ENCODE measurements around the gene ZNF438. TPM values are rescaled to one million over a fixed set of nuclear protein-coding genes. Genes with fewer than 3 reads are reported as not detected.

The ZNF438 gene
- total RNA-seq, 1 donor from 2014 or later, result 1.7 TPM

DNA sequence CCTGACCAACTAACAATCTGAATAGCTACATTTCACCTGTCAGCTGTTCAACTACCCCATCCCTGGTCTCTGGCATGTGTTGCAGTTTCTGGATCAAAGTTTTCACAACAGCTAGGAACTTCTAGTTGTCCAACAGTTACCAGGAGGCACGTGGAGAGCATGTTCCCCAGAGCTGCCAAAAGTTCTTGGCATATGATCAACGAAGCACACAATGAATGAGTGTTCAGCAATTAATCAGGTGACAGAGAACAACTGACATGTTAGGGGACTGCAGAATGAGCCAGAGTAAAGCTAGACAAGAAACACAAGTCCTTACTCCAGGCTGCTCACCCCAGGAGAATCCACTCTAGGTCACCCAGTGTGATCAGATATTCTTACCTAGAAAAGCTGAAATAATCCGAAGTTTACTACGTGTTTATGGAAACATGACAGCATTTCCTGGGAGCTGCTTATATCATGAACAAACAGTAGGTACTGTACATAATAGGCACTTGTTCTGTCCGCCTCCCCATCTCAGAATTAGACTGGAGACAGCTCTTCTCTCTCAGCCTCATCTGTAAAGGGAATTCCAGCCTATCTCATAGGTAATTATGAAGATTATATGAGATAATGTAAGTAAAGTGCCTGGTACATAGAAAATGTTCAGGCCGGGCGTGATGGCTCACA lies 50.6 kb downstream of the ZNF438 start:
- Histone ChIP-seq H3K27ac (peak overlapping the region; percentile 54 to 68), H3K36me3 (no peaks in the 10 kb centered on the region), H3K27me3 (no peaks in the 10 kb centered on the region), H3K9me3 (peaks cover 0 to 5% of the 10 kb centered on the region in 2 donors), H3K4me3 (no peak overlapping the region), H3K4me1 (peaks cover 7 to 34% of the 10 kb centered on the region in 2 donors)
- intact Hi-C loops (cut with DNase I), result loop anchor here (5.0 kb wide), 1 partner anchor 51 kb away; the partner anchor contains the start of gene ZNF438
- DNase-seq (ENCODE audit: low spot score in 2 of 2), result peak; percentile 39 to 87
- TF ChIP-seq, protein P1, sequence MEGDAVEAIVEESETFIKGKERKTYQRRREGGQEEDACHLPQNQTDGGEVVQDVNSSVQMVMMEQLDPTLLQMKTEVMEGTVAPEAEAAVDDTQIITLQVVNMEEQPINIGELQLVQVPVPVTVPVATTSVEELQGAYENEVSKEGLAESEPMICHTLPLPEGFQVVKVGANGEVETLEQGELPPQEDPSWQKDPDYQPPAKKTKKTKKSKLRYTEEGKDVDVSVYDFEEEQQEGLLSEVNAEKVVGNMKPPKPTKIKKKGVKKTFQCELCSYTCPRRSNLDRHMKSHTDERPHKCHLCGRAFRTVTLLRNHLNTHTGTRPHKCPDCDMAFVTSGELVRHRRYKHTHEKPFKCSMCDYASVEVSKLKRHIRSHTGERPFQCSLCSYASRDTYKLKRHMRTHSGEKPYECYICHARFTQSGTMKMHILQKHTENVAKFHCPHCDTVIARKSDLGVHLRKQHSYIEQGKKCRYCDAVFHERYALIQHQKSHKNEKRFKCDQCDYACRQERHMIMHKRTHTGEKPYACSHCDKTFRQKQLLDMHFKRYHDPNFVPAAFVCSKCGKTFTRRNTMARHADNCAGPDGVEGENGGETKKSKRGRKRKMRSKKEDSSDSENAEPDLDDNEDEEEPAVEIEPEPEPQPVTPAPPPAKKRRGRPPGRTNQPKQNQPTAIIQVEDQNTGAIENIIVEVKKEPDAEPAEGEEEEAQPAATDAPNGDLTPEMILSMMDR (IDR thresholded peaks at IDR 0.05), result no peak

GRCh38 chr10:30979956-30980355 lies 51.7 kb downstream of the ZNF438 start:
- Histone ChIP-seq H3K36me3 (no peaks in the 10 kb centered on the region), H3K4me1 (peaks cover 6 to 30% of the 10 kb centered on the region in 2 donors), H3K27ac (peak overlapping the region; percentile 54 to 68), H3K9me3 (peaks cover 0 to 1% of the 10 kb centered on the region in 2 donors), H3K27me3 (no peaks in the 10 kb centered on the region), H3K4me3 (no peak overlapping the region)
- TF ChIP-seq, protein P1 (IDR thresholded peaks at IDR 0.05), result no peak
- no peak for DNase-seq (ENCODE audit: low spot score in 2 of 2)
- intact Hi-C loops (cut with DNase I), result loop anchor here (5.0 kb wide), 2 partner anchors 32 to 52 kb away; partner anchors contain the start of gene ZNF438

- intact Hi-C loops (cut with DNase I), result loop anchor here (5.0 kb wide), 1 partner anchor 33 kb away; no protein-coding TSS in a partner anchor
- Histone ChIP-seq H3K27me3 (no peaks in the 10 kb centered on the region), H3K4me1 (peaks cover 6 to 30% of the 10 kb centered on the region in 2 donors), H3K27ac (no peak overlapping the region), H3K9me3 (no peaks in the 10 kb centered on the region), H3K4me3 (no peak overlapping the region), H3K36me3 (no peaks in the 10 kb centered on the region)
- DNase-seq (ENCODE audit: low spot score in 2 of 2), result no peak
- TF ChIP-seq, protein P1 (IDR thresholded peaks at IDR 0.05), result no peak
Measured at GRCh38 chr10:30978843-30979242, 52.8 kb downstream of the ZNF438 start.

DNA sequence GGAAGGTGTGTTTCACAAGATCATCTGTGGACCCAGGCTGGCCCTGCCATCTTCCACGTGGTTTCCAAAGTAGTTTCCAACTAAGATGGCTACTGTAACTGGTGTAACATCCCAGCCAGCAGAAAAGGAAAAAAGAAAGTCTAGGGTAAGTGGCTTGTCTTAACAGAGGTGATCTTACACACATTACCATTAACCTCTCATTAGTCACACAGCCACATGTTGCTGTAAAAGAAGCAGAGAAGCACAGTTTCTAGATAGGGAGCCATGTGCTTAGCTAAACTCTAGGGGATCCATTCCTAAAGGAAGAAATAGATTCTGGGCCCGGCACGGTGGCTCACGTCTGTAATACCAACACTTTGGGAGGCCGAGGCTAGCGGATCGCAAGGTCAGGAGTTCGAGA lies 54.3 kb downstream of the ZNF438 start:
- no peaks in the 10 kb centered on the region for H3K9me3 ChIP-seq
- H3K36me3 ChIP-seq, result no peaks in the 10 kb centered on the region
- no peaks in the 10 kb centered on the region for H3K27me3 ChIP-seq
- intact Hi-C loops (cut with DNase I), result loop anchor here (5.0 kb wide), 1 partner anchor 35 kb away; no protein-coding TSS in a partner anchor
- DNase-seq (ENCODE audit: low spot score in 2 of 2), result no peak
- H3K4me1 ChIP-seq, result peaks cover 6 to 36% of the 10 kb centered on the region in 2 donors
- H3K27ac ChIP-seq, result no peak overlapping the region
- TF ChIP-seq, protein P1 (IDR thresholded peaks at IDR 0.05), result no peak
- H3K4me3 ChIP-seq, result no peak overlapping the region

DNA sequence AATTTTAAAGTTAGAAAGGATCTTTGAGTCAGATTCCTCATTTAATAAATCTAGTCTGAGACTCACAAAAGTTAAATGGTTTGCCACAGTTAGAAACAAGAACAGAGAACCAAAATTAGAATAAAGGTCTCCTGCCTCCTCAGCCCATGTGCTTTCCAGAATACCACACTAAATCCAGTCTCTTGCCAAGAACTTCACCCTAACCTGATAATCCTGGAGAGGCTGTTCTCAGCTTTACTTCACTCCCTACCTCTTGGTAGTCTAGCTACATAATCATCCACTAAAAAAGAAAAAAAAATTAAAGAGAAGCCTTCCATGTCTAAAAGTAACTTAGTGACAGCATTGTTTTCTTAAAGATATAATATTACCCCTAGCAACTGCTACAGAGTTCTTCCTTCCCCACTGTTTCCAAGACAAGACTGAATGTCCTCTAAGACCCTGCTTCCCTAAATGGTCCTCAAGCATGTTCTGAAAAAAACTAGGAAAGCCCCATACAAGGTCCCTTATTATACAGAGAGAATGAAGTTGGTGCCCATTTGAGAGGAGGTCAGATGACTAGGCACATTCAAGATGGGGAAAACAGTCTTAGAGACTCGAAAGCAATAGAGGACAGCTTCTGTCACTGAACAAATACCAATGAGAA lies 56.8 kb downstream of the ZNF438 start:
- H3K4me1 ChIP-seq, result peaks cover 4 to 30% of the 10 kb centered on the region in 2 donors
- TF ChIP-seq, protein P1 (IDR thresholded peaks at IDR 0.05), result no peak
- no peaks in the 10 kb centered on the region for H3K27me3 ChIP-seq
- no peaks in the 10 kb centered on the region for H3K36me3 ChIP-seq
- no peak for DNase-seq (ENCODE audit: low spot score in 2 of 2)
- no peaks in the 10 kb centered on the region for H3K9me3 ChIP-seq
- H3K4me3 ChIP-seq, result no peak overlapping the region
- peak overlapping the region; percentile 54 to 70 for H3K27ac ChIP-seq
- intact Hi-C loops (cut with DNase I), result loop anchor here (5.0 kb wide), 1 partner anchor 37 kb away; no protein-coding TSS in a partner anchor

All from ascending aorta (tissue), 2 donors.